ENCODE measurements around the gene BTNL3.
A peak's percentile ranks its signal among the peaks of the same experiment; 100 is the strongest.

BTNL3 gene

GRCh38 chr5:181036816-181037364 is 48.2 kb downstream of the BTNL3 start:
- no peak overlapping the region for H3K4me3 ChIP-seq (replicated peaks; ENCODE audit: low read depth, low read length)
- TF ChIP-seq CTCF (IDR thresholded peaks at IDR 0.05; ENCODE audit: low read length, missing control alignments), result no peak
- DNase-seq (ENCODE audit: low read depth), result no peak

- no peak for TF ChIP-seq CTCF (IDR thresholded peaks at IDR 0.05; ENCODE audit: low read length, missing control alignments)
- no peak for DNase-seq (ENCODE audit: low read depth)
Observed at GRCh38 chr5:181037365-181037861, 48.8 kb downstream of the BTNL3 start.

GRCh38 chr5:181039471-181039870 is 50.8 kb downstream of the BTNL3 start:
- TF ChIP-seq CTCF (IDR thresholded peaks at IDR 0.05; ENCODE audit: low read length, missing control alignments), result no peak
- no peak for DNase-seq (ENCODE audit: low read depth)
- H3K4me3 ChIP-seq (replicated peaks; ENCODE audit: low read depth, low read length), result no peak overlapping the region

More at GRCh38 chr5:181037365-181037861, 48.8 kb downstream of the BTNL3 start:
- H3K4me3 ChIP-seq (replicated peaks; ENCODE audit: low read depth, low read length), result no peak overlapping the region

- no peak for TF ChIP-seq CTCF (IDR thresholded peaks at IDR 0.05; ENCODE audit: low read length, missing control alignments)
- H3K4me3 ChIP-seq (replicated peaks; ENCODE audit: low read depth, low read length), result no peak within 1 kb of the TSS
- DNase-seq (ENCODE audit: low read depth), result peak; percentile 24
Observed at GRCh38 chr5:181039931-181040630, 51.4 kb downstream of the BTNL3 start, which contains the start of gene BTNL9. BTNL9 (plus strand) TSS chr5:181040266; CDS start chr5:181045490, 5,224 bp downstream.

- no peak for TF ChIP-seq CTCF (IDR thresholded peaks at IDR 0.05; ENCODE audit: low read length, missing control alignments)
- DNase-seq (ENCODE audit: low read depth), result no peak
- no peak overlapping the region for H3K4me3 ChIP-seq (replicated peaks; ENCODE audit: low read depth, low read length)
Observed at GRCh38 chr5:181040631-181040945, 51.9 kb downstream of the BTNL3 start.

GRCh38 chr5:181041043-181041442 is 52.4 kb downstream of the BTNL3 start:
- H3K4me3 ChIP-seq (replicated peaks; ENCODE audit: low read depth, low read length), result no peak overlapping the region
- TF ChIP-seq CTCF (IDR thresholded peaks at IDR 0.05; ENCODE audit: low read length, missing control alignments), result no peak
- no peak for DNase-seq (ENCODE audit: low read depth)
